Colon (tissue), 2 donors: Measurements from ENCODE around the gene MTRFR.
"Not testable (repeated sequence)": the region's sequence is repeated elsewhere in the genome, so short reads cannot be mapped to it uniquely, and the experiment has no call there.

ENCODE experiments used
- FAIRE-seq: peaks from 2 replicates; lab custom pipeline; 2012; peaks lifted over from hg19 to GRCh38; lab: Jason Lieb, UNC
- donor health status: control.
- donor health status: control.

The MTRFR gene

DNA sequence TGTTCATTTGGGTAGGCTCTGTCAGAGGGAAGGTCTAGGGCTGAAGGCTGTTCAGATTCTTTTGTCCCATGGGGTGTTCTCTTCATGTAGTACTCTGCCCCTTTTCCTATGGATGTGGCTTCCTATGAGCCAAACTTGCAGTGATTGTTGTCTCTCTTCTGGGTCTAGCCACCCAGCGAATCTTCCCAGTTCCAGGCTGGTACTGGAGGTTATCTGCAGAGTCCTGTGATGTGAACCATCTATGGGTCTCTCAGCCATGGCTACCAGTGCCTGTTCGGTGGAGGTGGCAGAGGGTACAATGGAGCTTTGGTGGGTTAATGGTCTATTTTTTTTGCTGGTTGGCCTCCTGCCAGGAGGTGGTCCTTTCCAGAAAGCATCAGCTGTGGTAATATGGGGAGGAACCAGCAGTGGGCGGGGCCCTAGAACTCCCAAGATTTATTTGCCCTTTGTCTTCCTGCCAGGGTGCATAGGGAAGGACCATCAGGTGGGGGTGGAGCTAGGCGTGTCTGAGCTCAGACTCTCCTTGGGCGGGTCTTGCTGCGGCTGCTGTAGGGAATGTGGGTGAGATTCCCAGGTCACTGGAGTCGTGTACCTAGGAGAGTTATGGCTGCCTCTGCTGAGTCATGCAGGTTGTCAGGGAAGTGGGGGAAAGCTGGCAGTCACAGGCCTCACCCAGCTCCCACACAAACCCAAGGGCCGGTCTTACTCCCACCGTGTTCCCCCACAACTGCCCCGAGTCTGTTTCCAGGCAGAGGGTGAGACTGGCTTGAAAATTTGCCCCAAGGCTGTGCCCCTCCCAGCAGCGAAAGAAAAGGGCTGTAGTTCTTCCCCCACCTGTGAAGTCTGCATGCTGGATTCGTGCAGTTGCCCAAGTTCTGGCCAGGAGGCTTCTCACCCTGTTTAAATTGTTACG is 17.5 kb downstream of the MTRFR start:
- no peak for FAIRE-seq

DNA sequence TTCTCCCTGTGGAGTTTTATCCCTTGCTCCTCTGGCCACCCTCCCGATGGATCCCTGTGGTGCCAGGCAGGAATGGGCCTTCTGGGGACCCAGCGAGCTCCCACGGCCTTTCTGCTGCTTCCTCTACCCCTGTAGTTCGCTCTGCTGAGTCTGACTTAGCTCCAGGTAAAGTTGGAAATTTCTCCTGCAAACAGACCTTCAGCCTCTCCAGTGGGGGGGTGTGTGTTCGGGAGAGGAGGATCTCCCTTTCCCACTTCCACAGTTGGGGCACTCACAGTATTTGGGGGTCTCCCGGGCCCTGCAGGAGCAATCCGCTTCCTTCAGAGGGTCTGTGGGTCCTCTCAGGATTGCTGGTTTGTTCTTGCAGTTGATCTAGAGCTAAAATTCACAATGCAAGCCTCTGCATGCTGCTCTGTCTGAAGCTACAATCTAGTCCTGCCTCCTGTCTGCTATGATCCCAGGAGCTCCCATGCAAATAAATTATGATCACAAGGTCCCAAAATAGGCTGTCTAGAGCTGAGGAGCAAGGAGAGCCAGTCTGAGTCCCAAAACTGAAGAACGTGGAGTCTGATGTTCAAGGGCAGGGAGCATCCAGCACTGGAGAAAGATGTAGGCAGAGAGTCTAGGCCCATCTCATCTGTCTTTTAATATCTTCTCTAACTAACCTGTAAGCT is 18.3 kb downstream of the MTRFR start:
- FAIRE-seq: no peak

DNA sequence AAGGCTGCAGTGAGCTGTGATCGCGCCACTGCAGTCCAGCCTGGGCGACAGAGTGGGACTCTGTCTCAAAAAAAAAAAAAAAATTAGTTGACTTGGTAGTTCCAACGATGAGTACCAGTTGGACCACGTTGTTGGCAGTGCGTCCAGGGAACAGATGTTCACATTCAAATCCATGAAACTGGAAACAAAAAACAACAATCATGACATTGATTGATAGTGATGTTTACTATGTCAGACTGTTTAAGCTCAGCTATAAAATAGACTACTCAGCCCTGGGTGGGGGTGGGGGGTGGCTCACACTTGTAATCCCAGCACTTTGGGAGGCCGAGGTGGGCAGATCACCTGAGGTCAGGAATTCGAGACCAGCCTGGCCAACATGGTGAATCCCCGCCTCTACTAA is 19.1 kb downstream of the MTRFR start:
- FAIRE-seq: not testable (repeated sequence)

DNA sequence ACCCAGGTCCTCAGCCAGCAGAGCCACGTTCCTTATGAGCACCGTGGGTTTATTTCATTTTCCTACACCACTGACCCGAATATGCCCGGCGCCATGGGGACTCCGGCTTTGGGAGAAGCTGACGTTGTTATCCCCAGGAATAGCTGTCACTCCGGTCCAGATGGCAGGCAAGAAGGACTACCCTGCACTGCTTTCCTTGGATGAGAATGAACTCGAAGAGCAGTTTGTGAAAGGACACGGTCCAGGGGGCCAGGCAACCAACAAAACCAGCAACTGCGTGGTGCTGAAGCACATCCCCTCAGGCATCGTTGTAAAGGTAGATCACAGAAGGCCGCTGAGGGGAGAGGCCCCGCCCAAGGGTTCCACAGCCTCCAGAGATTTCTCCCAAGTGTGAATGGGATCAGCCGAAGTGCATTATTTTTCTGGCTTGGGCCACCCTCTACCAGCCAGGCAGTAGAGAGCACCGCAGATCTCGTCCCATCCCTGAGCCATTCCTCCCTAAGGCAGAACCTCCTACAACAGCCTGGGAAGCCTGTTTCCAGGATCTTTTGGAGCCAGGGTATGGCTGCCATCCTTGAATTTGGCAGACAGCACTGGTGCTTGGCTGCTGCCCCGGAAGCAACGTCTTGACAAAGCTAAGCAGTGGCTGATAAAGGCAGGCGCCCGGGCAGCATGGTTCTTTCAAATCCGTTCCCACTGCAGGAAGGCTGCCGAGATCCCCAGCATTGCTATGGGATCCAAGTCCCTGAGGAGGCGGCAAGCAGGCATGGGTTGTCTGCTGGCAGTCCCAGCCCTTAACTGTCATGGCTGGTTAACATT is 20.6 kb downstream of the MTRFR start:
- no peak for FAIRE-seq

DNA sequence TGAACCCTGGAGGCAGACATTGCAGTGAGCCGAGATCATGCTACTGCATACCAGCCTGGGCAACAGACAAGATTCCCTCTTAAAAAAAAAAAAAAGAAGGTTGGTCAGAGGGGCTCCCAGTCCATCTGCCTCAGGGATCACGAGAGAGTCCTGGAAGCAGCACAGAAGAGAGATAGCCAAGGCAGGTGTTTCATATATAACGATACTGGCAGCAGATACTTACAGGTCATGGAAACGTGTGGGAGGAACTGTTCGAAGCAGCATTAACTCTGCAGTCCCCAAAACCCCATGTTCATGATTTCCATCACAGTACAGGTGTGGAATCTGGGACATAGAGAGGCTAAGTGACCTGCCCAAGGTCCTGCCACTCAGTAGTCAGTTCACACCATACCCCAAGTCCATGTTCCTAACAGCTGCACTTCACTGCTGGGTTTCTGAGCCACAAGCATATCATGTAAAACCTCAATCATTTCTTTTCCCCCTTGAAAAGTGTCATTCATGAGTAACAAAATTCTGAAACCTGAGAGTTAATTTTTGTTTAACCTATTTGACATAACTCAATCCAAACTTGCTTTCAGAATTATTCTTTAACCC is 21.7 kb downstream of the MTRFR start:
- FAIRE-seq: no peak

DNA sequence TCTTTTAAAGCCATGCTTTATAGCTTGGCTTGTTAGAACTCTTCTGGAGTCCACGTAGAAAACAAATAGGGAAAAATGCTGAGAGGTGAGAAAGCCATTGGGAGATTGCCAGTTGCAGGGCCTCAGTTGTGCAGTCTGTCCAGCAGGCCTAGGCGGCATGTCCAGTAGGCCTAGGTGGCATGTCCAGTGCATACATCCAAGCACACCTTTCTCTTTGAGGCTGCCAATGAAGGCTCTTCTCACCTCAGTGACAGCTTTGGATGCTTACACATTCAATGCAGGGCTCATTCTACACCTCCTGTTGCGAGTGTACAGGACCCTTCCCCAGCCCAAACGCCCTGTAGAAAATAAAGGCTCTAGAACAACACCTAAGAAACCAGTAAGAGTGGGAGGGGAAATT is 25.4 kb downstream of the MTRFR start:
- no peak for FAIRE-seq

DNA sequence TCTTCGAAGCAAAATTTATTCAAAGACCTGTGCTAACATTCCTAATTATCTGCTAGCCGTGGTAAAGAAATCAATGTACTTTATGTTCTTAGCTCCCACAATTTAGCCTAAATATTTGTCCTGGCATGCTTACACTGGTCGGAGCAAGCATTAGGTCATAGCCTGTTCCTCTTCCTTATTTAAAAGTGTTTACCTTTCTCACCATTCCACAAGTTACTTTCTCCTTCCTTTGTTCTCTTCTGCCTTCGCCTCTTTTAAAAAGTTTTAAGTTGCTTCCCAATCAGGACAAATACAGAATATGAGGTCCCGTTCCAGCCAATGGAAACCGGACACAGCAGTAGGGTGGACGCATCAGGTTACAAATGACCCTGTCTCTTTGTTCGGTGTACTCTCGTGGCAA is 26.8 kb downstream of the MTRFR start:
- no peak for FAIRE-seq

DNA sequence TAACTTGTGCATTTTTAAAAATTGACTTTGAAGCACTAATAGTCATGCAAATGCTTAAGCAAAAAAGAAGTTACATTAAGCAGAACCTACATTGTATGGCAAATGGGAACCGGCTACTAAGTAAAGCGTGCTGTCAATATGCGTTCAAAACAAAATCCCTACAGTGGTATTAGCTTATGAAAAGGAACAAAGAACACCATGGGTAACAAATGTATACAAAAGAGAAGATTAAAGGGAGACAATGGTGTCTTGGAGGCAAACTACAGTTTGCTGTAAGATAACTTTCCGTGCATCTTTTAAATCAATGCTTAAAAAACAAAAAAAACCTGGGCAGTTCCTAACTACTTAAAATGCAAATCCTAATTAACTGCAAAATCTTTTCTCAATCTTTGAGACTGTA is 28.0 kb downstream of the MTRFR start:
- FAIRE-seq: no peak

DNA sequence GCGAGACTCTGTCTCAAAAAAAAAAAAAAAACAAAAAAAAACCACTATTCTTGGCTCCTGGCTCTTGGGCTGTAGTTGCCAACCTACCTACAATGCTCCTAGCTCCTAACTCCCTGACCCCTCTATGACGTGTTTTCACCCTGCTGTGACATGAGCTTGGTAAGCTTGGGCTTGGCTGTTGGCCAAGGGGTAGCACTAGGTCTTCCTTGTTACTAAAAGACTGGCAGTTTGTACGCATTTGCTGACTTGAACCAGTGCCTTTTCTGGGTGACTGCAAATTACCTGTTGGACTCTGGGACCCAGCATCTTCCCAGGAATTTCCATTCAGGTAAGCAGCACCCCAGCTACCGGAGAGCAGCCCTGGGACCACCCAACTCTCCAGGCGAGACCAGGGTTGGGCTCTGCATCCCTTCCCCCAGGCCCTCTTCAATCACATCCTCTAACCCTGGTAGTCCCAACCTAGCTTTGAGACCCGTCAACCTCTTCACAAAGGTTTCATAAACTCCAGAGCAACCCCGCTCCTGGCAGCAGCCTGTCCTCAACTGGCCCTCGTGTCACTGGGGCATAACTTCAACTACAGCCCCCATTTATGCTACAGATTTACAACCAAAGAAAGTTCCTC is 30.1 kb downstream of the MTRFR start:
- no peak for FAIRE-seq

DNA sequence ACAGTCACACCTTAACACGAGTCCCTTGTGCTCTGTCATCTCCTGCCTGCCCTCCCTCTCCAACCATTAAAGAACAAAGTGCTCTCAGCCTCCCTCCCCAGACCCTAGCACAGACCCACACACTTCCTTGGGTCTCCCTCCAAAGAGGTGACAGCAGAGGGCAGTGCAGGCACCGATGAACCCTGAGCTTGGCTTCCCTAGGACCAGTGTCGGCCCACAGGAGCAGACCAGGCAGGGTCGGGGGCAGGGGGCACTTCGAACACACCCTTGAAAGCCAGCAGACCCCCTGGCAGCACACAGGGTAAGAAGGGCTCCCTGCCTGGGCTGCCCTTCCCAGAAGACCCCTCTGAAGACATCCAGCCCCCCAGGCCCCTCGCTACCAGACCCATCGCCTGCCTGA is 31.4 kb downstream of the MTRFR start:
- FAIRE-seq: no peak

DNA sequence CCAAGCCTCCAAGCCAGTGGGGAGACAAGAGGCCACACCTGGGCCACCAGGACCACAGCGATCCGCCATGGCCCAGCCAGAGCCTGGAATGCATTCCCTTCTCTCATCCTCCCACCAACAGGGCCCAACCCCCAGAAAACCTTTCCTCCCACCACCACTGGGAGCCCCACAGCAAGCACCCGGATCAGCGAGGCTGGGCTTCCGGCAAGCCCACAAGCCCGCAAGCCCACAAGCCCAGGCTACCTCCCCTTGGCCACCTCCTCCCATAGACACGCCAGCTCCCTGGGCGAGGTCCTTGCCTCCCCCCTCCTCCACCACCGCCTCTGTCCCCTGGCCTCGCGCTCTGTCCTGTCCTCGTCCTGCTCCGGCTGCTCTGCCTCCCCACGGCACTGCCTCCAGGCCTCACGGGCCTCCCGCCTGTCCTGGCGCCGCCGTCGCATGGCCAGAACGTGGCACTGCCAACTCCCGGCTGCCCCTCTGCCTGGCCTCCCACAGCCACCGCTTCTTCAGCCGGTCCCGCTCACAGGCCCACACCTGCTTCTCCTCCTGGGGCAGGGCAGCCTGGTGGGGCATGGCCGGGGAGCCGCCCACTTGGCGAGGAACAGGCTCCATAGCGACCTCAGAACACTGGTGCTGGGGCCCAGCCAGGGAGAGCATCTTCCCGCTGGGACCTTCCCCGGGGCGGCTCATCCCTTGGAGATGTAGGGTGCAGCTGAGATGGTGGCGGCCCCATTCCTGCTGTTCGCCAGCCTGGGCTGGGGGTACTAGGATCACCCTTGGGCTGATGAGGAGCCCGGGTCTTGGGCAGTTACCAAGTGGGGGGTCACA is 32.8 kb downstream of the MTRFR start:
- no peak for FAIRE-seq

DNA sequence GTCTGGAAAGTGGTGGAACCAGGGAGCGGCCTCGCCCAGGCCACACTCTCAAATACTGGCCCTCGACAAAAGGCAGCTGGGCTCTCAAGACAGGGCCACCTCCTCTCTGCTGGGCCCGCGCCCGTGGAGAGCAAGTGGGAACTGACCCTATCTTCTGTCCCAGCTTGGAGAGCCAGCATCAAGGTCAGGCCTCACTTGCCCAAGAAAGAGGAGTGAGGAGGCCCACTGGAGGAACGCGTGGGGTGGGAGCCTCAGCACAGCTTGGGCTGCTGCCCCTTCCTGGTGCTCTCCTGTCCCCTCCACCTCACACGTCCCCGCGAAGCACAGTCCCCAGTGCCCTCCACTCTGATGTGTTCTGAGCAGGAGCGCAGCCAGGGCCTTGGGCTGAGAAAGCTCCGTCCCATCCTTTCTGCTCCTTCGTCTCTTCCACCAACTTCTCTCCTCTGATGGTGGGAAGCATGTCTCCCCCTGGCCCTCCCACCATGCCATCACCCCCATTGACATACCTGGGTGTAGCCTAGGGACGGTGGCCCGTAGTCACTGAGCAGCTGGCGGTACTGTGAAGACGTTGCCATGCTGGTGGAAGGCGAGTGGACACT is 33.5 kb downstream of the MTRFR start:
- no peak for FAIRE-seq

DNA sequence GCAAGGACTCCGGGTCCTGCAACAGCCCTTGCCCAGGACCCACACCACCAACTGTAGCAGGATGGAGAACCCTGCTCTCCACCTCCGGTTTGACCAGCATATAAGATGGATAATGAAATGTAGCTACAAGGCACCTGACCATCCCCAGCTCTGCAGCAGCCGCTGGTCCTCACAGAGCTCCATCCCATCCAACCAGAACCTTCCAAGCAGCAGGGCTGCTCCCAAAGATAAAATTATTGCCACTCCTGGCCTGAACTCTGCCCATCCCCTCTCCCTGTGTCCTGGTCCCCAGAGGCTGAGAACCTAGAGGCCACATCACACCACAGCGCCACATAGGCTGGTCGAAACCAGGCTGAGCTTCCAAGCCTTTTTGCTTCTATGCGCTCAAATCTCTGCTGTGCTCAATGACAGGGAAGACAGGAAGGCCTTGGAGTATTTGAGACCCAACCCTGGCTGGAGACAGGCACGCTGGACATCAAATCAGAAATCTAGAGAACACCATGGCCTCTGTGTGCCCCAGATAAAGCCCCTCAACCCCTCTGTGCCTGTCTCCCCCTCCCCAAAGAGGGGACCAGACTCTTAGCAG is 34.2 kb downstream of the MTRFR start:
- no peak for FAIRE-seq

DNA sequence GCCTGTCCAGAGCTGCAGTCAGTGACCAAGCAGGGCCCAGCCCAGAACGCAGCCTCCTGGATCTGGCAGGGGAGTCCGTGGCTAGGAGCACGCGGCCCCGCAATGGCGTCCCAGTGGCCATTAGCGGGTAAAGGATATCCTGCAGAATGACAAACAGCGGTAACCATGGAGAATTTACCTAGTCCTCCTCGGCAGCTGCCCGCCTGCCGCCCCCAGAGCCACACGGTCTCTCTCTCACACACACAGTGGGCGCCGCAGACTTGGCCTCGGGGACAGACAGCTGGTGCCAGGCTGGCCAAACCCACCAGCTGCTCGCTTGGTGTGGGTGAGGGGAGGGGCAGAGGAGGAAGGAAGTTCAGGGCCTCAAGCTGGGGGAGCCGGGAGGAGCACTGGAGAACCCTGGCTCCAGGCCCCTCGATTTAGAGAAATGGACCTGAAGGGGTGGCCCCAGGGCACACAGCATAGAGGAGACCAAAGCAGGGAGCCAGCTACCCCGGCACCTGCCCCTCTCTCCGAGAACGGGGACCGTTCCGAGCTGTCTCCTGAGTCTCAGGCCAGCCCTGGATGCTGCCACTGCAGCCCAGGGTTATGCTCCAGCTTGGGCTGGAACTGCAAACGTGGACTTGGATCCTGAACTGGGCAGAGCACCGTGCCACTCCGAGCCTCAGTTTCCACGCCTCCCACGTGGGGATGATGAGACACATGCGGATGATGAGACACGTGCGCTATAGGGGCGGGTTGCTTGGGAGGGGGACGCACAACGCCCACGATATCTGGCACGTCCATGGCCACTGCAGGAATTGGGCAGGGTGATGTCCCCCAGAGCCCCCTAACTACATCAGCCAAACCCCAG is 35.0 kb downstream of the MTRFR start:
- FAIRE-seq: no peak

DNA sequence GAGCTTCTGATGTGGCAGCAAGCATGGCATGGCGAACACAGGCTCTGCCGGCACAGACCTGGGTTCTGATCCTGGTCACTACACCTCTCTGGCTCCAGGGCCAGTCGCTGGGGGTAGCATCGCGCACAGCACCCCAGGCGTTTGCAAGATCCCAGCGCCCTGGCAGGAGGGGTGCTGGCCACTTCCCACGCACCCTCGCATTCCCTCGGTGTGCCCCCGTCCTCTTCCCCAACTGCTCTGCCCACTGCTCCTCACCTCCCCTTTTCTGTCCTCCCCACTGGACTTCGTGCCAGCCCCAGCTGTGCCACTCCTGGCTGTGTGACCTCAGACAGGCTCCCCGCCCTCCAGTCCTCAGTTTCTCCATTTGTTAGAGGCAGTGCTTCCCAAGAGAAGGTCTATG is 35.6 kb downstream of the MTRFR start:
- no peak for FAIRE-seq

DNA sequence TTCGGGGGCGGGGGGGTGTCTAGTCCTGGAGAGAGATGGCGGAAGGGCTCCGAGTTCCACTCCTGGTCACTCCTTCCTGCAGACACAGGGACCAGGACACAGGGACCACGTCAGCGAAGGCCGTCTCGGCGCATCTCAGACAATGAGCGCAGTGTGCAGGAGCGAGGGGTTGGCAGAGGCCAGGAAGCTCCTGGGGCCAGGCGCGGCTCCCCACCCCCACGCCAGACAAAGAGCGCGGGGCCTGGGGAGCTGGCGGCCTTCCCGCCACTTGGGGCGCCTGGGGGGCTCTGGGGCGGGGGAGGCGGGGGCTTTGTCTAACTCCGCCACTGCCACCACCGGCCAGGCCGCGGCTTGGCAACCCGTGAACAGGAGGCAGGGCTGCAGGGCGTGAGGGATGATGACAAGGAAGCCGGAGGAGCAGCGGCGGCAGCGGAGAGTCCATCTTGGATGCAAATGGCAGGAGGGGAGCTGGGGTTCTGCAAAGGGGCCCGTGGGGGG is 36.2 kb downstream of the MTRFR start:
- no peak for FAIRE-seq

DNA sequence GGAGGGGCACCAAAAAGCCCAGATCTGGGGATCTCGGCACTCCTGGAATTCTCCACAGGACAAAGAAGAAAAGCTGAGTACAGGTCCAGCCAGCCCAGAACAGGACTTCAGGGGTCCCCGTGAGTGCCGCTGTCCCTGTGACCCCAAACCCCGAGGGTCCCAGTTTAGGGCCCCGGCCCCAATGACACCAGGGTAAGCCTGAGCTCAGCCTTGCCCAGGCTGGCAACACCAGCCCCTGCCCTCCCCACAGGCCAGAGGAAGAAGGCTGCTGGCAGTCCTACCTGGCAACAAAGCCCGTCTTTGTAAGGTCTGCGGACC is 36.6 kb downstream of the MTRFR start:
- no peak for FAIRE-seq

DNA sequence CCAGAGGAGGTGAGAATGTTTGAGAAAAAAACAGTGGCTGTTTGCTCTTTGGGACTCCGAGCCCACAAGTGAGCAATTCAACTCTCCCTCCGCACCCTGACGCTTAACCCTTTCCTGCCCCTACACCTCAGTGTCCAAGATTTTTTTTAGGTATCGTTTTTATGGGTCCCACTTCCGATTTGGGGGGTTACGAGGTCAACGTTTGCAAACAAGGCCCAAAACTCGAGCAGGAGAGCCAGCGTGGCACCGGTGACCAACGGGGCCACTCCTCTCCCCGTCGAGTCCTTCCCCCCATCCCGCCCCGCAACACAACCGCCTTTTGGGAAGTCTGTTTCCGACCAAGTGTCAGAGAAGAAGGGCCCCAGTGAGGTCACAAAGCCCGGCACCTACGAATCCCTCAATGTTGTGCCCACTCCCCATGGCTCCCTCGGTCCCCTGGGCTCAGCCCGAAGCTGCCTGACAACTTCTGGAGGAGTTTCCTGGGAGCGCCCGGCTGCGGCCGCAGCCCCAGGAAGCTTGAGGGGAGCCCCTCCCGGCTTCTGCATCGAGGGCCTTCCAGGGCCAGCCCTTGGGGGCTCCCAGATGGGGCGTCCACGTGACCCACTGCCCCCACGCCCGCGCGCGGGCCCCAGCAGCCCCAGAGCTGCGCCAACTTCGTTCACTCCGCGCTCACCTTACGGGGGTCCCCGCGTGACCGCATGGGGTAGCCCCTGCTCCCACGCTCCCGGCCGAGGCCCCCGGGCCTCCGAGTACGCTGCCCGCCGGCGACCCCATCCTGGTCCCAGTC is 37.2 kb downstream of the MTRFR start:
- no peak for FAIRE-seq
